Activated T-helper 9 cell treated with anti-CD3 and anti-CD28 coated beads, Interleukin-2, amount 50 U/mL, for 16 hours (primary cell): ENCODE measurements around the gene PGA3.
"Not testable (repeated sequence)": the region's sequence is repeated elsewhere in the genome, so short reads cannot be mapped to it uniquely, and the experiment has no call there.

Experiments used
- DNase-seq: peaks from one replicate; pipeline ENCODE4 v3.0.0-alpha.2; 2020; ENCODE audit warnings: low read depth

The PGA3 gene

GRCh38 chr11:61210629-61211028 is 7.3 kb downstream of the PGA3 start:
- not testable (repeated sequence) for DNase-seq

DNA sequence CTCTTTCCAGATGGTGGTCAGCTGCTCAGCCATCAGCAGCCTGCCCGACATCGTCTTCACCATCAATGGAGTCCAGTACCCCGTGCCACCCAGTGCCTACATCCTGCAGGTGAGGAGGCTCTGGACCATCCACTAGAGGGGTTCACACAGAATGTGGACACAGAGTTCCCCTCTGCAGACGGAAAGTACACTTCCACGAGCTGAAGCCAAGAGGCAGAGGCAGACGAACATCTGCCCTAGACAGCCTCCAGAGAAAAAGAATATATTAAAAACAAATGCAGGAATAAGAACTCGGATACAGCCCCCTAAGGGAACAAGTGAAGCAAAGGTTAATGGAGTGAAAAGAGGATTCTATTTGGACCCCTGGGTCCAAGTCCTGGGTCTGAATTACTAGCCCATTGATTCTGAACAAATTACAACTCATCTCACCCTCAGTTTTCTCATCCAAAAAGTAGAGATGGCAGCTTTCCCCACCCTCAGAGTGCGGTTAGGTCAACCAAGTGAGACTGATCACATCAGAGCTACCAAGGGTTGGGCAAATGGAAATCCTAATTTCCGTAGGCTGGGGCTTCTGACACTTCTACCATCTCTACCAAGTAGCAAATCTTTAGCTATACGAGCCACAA is 8.1 kb downstream of the PGA3 start:
- not testable (repeated sequence) for DNase-seq

DNA sequence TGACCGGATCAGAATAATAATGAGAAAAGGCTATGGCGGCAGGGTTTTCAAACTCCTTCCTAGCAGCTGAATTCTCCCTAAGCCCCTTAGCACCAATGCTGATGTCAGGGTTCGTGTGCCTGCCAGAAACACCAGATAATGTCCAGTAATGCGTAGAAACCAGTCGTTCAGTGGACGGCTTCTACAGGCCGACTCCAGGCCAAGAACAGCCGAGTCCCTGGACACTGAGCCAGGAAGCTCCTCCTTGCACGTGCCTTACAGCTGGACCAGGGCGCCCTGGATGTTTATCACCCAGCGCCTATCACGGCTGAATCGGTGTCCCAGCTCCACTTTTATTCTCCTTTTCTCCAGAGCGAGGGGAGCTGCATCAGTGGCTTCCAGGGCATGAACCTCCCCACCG is 8.9 kb downstream of the PGA3 start:
- DNase-seq: not testable (repeated sequence)

GRCh38 chr11:61213711-61214324 is 10.5 kb downstream of the PGA3 start:
- not testable (repeated sequence) for DNase-seq

GRCh38 chr11:61218306-61218705 is 15.0 kb downstream of the PGA3 start:
- not testable (repeated sequence) for DNase-seq

GRCh38 chr11:61219016-61219415 is 15.7 kb downstream of the PGA3 start:
- not testable (repeated sequence) for DNase-seq

DNA sequence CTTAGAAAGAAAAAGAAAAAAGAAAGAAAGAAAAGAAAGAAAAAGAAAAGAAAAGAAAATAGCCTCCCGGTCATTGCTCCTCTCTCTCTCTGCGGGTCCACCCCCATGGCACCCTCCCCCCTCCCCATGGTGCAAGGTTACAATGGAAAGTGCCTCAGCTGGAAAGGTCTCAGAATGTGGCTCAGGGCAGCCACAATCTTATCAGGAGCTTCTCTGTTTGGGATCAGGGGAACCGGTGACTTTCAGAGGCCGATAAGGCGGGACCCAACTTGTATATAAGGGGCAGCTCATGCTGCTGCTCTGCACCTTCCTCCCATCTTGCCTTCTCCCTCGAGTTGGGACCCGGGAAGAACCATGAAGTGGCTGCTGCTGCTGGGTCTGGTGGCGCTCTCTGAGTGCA is 18.7 kb downstream of the PGA3 start, which contains the start of gene PGA4:
TSS of gene PGA4 (plus strand) at position 301 of the 400 bp plus-strand sequence. CDS start at position 355, 54 bp downstream.
- DNase-seq: not testable (repeated sequence)

- DNase-seq: not testable (repeated sequence)
These were observed 19.4 kb downstream of the PGA3 start for GRCh38 chr11:61222692-61223091.

- DNase-seq: not testable (repeated sequence)
These were observed 23.3 kb downstream of the PGA3 start for GRCh38 chr11:61226457-61227137.

DNA sequence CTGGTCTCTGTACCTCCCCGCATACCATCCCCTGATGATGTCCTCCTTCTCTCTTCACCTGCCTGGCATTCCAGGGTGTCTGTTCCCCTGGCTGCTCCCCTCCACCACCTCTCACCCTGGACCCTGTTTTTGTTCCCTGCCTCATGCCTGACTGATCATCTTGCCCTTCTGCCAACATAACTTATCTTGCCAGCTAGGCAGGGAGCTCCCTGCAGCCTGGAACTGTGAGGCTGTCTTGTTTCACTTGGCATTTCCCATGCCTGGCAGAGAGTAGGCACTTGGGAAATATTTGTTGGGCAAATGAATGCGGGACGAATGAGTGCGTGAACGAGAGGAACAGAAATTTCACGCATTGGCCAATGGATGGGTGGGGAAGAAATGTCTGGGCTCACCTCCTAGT is 26.1 kb downstream of the PGA3 start:
- DNase-seq: not testable (repeated sequence)

DNA sequence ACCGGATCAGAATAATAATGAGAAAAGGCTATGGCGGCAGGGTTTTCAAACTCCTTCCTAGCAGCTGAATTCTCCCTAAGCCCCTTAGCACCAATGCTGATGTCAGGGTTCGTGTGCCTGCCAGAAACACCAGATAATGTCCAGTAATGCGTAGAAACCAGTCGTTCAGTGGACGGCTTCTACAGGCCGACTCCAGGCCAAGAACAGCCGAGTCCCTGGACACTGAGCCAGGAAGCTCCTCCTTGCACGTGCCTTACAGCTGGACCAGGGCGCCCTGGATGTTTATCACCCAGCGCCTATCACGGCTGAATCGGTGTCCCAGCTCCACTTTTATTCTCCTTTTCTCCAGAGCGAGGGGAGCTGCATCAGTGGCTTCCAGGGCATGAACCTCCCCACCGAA is 27.7 kb downstream of the PGA3 start:
- not testable (repeated sequence) for DNase-seq

GRCh38 chr11:61231585-61231984 is 28.3 kb downstream of the PGA3 start:
- not testable (repeated sequence) for DNase-seq

- not testable (repeated sequence) for DNase-seq
These were observed 29.3 kb downstream of the PGA3 start for GRCh38 chr11:61232548-61233145.

DNA sequence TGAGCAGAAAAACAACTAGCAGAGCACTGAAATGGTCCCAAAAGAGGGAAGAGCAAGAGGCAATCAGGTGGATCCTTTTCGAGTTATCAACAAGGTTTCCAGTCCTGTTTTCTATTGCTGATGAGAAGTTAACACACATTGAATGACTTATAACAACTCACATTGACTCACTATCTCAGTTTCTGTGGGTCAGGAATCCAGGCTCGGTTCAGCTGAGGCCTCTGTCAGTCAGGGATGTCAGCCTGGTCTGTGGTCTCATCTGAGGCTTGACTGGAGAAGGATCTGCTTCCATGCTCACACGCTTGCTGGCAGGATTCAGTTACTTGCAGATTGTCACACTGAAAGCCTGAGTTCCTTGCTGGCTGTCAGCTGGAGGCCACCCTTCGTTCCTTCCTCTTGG is 33.8 kb downstream of the PGA3 start:
- DNase-seq: not testable (repeated sequence)

- DNase-seq: not testable (repeated sequence)
These were observed 37.0 kb downstream of the PGA3 start for GRCh38 chr11:61240288-61240687.

DNA sequence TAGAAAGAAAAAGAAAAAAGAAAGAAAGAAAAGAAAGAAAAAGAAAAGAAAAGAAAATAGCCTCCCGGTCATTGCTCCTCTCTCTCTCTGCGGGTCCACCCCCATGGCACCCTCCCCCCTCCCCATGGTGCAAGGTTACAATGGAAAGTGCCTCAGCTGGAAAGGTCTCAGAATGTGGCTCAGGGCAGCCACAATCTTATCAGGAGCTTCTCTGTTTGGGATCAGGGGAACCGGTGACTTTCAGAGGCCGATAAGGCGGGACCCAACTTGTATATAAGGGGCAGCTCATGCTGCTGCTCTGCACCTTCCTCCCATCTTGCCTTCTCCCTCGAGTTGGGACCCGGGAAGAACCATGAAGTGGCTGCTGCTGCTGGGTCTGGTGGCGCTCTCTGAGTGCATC is 37.6 kb downstream of the PGA3 start, which contains the start of gene PGA5:
TSS of gene PGA5 (plus strand) at position 301 of the 400 bp plus-strand sequence. CDS start at position 353, 52 bp downstream.
- DNase-seq: not testable (repeated sequence)

GRCh38 chr11:61241526-61241925 is 38.2 kb downstream of the PGA3 start:
- not testable (repeated sequence) for DNase-seq

DNA sequence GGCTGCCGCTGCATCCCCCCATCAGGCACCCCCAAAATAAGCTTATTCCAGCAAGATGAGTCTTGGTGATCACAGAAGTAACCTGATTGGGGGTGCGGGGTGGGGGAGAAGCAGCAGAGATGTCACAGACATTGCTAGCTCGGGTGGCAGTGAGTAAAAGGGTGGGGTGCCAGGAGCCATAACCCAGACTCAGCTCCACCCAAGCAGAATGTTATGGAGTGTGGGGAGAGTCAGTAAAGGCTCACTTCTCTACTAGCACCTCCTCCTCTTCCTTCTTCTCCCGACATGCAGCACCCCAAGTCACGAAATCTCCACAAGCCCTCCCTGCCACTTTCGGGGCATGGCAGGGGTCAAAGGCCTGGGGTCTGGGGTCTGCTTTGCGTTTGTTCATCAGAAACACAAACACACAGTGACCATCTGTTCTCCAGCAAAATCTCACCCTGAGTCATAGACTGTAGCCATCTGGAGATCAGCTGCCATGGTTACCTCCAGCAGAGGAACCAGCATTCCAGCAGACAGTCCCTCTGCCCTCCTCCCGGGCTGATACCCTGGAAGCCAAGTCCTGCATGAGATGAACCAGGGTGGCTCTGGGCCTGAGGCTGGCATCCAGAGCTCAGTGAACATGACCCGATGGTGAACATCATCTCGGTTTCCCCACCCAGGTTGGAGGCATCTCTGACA is 42.1 kb downstream of the PGA3 start:
- DNase-seq: not testable (repeated sequence)

DNA sequence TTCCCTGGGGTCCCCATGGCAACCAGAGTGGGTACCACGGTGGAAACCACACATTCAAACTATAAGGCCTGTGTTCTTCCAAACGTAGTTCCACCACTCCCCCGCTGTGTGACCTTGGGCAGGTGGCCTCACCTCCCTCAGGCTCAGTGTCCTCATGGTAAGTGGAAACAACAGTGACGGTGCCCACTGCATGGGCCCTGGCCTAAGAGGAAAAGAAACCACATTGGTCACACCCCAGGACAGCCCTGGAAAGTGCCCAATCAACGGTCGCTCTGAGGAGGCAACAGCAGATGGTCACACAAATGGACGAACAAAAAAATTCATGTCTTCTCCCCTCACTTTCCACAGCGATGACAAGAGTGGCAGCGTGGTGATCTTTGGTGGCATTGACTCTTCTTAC is 44.8 kb downstream of the PGA3 start:
- DNase-seq: not testable (repeated sequence)

DNA sequence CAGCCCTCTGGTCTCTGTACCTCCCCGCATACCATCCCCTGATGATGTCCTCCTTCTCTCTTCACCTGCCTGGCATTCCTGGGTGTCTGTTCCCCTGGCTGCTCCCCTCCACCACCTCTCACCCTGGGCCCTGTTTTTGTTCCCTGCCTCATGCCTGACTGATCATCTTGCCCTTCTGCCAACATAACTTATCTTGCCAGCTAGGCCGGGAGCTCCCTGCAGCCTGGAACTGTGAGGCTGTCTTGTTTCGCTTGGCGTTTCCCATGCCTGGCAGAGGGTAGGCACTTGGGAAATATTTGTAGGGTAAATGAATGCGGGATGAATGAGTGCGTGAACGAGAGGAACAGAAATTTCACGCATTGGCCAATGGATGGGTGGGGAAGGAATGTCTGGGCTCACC is 45.9 kb downstream of the PGA3 start:
- DNase-seq: not testable (repeated sequence)
